HEK293 (cell line): ENCODE results near the gene IFRD2.

Experiments used
- CTCF ChIP-seq: fragments of 450-650 bp; formaldehyde crosslinking; IDR thresholded peaks from 2 replicates; pipeline ENCODE4 v1.5.1; 2016; ENCODE audit warnings: missing biosample characterization, missing genetic modification characterization
- EGR2 ChIP-seq: fragments of 450-650 bp; formaldehyde crosslinking; IDR thresholded peaks from 2 replicates; pipeline ENCODE4 v1.5.1; 2016; ENCODE audit warnings: low read depth, missing biosample characterization, missing genetic modification characterization
- MEIS1 ChIP-seq: sonication (generic); formaldehyde crosslinking; IDR thresholded peaks from 2 replicates; pipeline ENCODE4 v1.8.1; 2022; ENCODE audit warnings: missing genetic modification reagents, mild to moderate bottlenecking, borderline replicate concordance
- REST ChIP-seq: fragments of 450-650 bp; formaldehyde crosslinking; IDR thresholded peaks from 2 replicates; pipeline ENCODE4 v1.5.1; 2016; ENCODE audit warnings: missing biosample characterization, missing genetic modification characterization
- TCF7L2 ChIP-seq: IDR thresholded peaks from 2 replicates; pipeline ENCODE4 v1.6.1; 2011; ENCODE audit warnings: low read depth, mild to moderate bottlenecking, inconsistent platforms, low read length, moderate library complexity, borderline replicate concordance
- ZBTB48 ChIP-seq: fragments of 450-650 bp; formaldehyde crosslinking; IDR thresholded peaks from 2 replicates; pipeline ENCODE4 v1.5.1; 2016; ENCODE audit warnings: missing biosample characterization, missing genetic modification characterization
- ZBTB7A ChIP-seq: fragments of 450-650 bp; formaldehyde crosslinking; IDR thresholded peaks from 2 replicates; pipeline ENCODE4 v1.5.1; 2016; ENCODE audit warnings: low read depth, missing biosample characterization, missing genetic modification characterization
- ZNF121 ChIP-seq: fragments of 450-650 bp; formaldehyde crosslinking; IDR thresholded peaks from 2 replicates; pipeline ENCODE4 v1.5.1; 2016; ENCODE audit warnings: missing biosample characterization, missing genetic modification characterization
- ZNF23 ChIP-seq: fragments of 450-650 bp; formaldehyde crosslinking; IDR thresholded peaks from 2 replicates; pipeline ENCODE4 v1.5.1; 2016; ENCODE audit warnings: missing biosample characterization, missing genetic modification characterization, borderline replicate concordance
- ZNF280D ChIP-seq: fragments of 450-650 bp; formaldehyde crosslinking; IDR thresholded peaks from 2 replicates; pipeline ENCODE4 v1.5.1; 2016; ENCODE audit warnings: missing biosample characterization, missing genetic modification characterization
- ZNF473 ChIP-seq: fragments of 450-650 bp; formaldehyde crosslinking; IDR thresholded peaks from 2 replicates; pipeline ENCODE4 v1.5.1; 2017; ENCODE audit warnings: missing biosample characterization, missing genetic modification characterization
- ZNF521 ChIP-seq: fragments of 450-650 bp; formaldehyde crosslinking; IDR thresholded peaks from 2 replicates; pipeline ENCODE4 v1.5.1; 2017; ENCODE audit warnings: missing biosample characterization, mild to moderate bottlenecking, missing genetic modification characterization
- ZNF580 ChIP-seq: fragments of 450-650 bp; formaldehyde crosslinking; IDR thresholded peaks from 2 replicates; pipeline ENCODE4 v1.5.1; 2016; ENCODE audit warnings: missing biosample characterization, missing genetic modification characterization

- TF ChIP-seq ZNF521 (tag by site-specific recombination) (no peak), ZBTB7A (tag by site-specific recombination) (no peak), CTCF (no peak), ZNF23 (no peak), ZNF473 (tag by site-specific recombination) (no peak), TCF7L2 (no peak), ZBTB48 (tag by site-specific recombination) (no peak), ZNF280D (tag by site-specific recombination) (no peak), REST (no peak), EGR2 (no peak), MEIS1 (CRISPR knock-in tag) (no peak), ZNF121 (no peak), ZNF580 (tag by site-specific recombination) (no peak)
Measured at GRCh38 chr3:50340448-50341329, 48.5 kb upstream of the IFRD2 start, which contains the start of gene RASSF1.
